ENCODE results near the gene SPR. TPM values are rescaled to one million over a fixed set of nuclear protein-coding genes. Genes with fewer than 3 reads are reported as not detected.

Gene SPR
- total and polyA plus RNA-seq, 4 experiments from 2014 or later: 0.58 TPM; not detected in 3

GRCh38 chr2:72920318-72921087, 33.3 kb downstream of the SPR start:
- Histone ChIP-seq H3K27me3 (ENCODE audit: insufficient read depth, low read length) (peaks cover 72% of the 10 kb centered on the region), H3K4me3 (ENCODE audit: low read length in 2 of 2) (no peak overlapping the region), H3K27ac (ENCODE audit: low read depth, low read length) (no peak overlapping the region), H3K36me3 (ENCODE audit: insufficient read depth, low read length) (no peaks in the 10 kb centered on the region), H3K4me1 (ENCODE audit: insufficient read depth, low read length) (peaks cover 39% of the 10 kb centered on the region), H3K9me3 (ENCODE audit: control insufficient read depth in 1 of 2, low read length in 2 of 2) (no peaks in the 10 kb centered on the region)
- peaks cover 8 to 41% (median 27%) of the 10 kb centered on the region in 4 donors for H3K4me1 Mint-ChIP-seq
- intact Hi-C loops (cut with micrococcal nuclease): no loop called here
- H3K9me3 Mint-ChIP-seq: peaks cover 0 to 5% (median 0%) of the 10 kb centered on the region in 8 donors
- H3K27me3 Mint-ChIP-seq: peaks cover 49 to 56% of the 10 kb centered on the region in 2 donors
- peak overlapping the region in 7 of 8 donors; percentile 38 to 80 (median 63) for H3K4me3 Mint-ChIP-seq
- DNase-seq: peak in 3 of 5 donors; percentile 21 to 25 (median 22)
- ChIA-PET POLR2A (ENCODE audit: partially characterized antibody) (no interaction called here), CTCF (ENCODE audit: partially characterized antibody) (no interaction called here)
- H3K36me3 Mint-ChIP-seq: no peaks in the 10 kb centered on the region
- H3K27ac Mint-ChIP-seq: no peak overlapping the region

- peaks cover 49 to 58% of the 10 kb centered on the region in 2 donors for H3K27me3 Mint-ChIP-seq
- no peak for DNase-seq
- Histone ChIP-seq H3K36me3 (ENCODE audit: insufficient read depth, low read length) (no peaks in the 10 kb centered on the region), H3K27me3 (ENCODE audit: insufficient read depth, low read length) (peaks cover 72% of the 10 kb centered on the region), H3K9me3 (ENCODE audit: control insufficient read depth in 1 of 2, low read length in 2 of 2) (no peaks in the 10 kb centered on the region), H3K27ac (ENCODE audit: low read depth, low read length) (no peak overlapping the region), H3K4me3 (ENCODE audit: low read length in 2 of 2) (no peak overlapping the region), H3K4me1 (ENCODE audit: insufficient read depth, low read length) (peaks cover 34% of the 10 kb centered on the region)
- H3K9me3 Mint-ChIP-seq: peaks cover 0 to 5% (median 0%) of the 10 kb centered on the region in 8 donors
- intact Hi-C loops (cut with micrococcal nuclease): no loop called here
- H3K4me3 Mint-ChIP-seq: no peak overlapping the region
- no peak overlapping the region for H3K27ac Mint-ChIP-seq
- no peaks in the 10 kb centered on the region for H3K36me3 Mint-ChIP-seq
- ChIA-PET CTCF (ENCODE audit: partially characterized antibody) (no interaction called here), POLR2A (ENCODE audit: partially characterized antibody) (no interaction called here)
- H3K4me1 Mint-ChIP-seq: peaks cover 8 to 39% (median 25%) of the 10 kb centered on the region in 4 donors
Measured at GRCh38 chr2:72921088-72921851, 34.1 kb downstream of the SPR start.

- Histone ChIP-seq H3K27me3 (ENCODE audit: insufficient read depth, low read length) (peaks cover 72% of the 10 kb centered on the region), H3K27ac (ENCODE audit: low read depth, low read length) (no peak overlapping the region), H3K36me3 (ENCODE audit: insufficient read depth, low read length) (no peaks in the 10 kb centered on the region), H3K9me3 (ENCODE audit: control insufficient read depth in 1 of 2, low read length in 2 of 2) (no peaks in the 10 kb centered on the region), H3K4me1 (ENCODE audit: insufficient read depth, low read length) (peaks cover 29% of the 10 kb centered on the region), H3K4me3 (ENCODE audit: low read length in 2 of 2) (no peak overlapping the region)
- Mint-ChIP-seq H3K4me3 (peak overlapping the region in 1 of 8 donors; percentile 4), H3K4me1 (peaks cover 7 to 36% (median 23%) of the 10 kb centered on the region in 4 donors), H3K36me3 (no peaks in the 10 kb centered on the region), H3K9me3 (peaks cover 0 to 5% (median 0%) of the 10 kb centered on the region in 8 donors), H3K27me3 (peaks cover 48 to 57% of the 10 kb centered on the region in 2 donors), H3K27ac (no peak overlapping the region)
- POLR2A ChIA-PET (ENCODE audit: partially characterized antibody): no interaction called here
- no peak for DNase-seq
- intact Hi-C loops (cut with micrococcal nuclease): no loop called here
- CTCF ChIA-PET (ENCODE audit: partially characterized antibody): no interaction called here
Measured at GRCh38 chr2:72921853-72922252, 34.6 kb downstream of the SPR start.

- peaks cover 18% of the 10 kb centered on the region for H3K4me1 ChIP-seq (ENCODE audit: insufficient read depth, low read length)
- Mint-ChIP-seq H3K27me3 (peaks cover 42 to 48% of the 10 kb centered on the region in 2 donors), H3K9me3 (peaks cover 0 to 5% (median 0%) of the 10 kb centered on the region in 8 donors), H3K4me3 (peak overlapping the region in 3 of 8 donors; percentile 5 to 64 (median 10)), H3K27ac (no peak overlapping the region), H3K36me3 (no peaks in the 10 kb centered on the region), H3K4me1 (peaks cover 5 to 27% (median 16%) of the 10 kb centered on the region in 4 donors)
- H3K4me3 ChIP-seq (ENCODE audit: low read length in 2 of 2): no peak overlapping the region
- H3K36me3 ChIP-seq (ENCODE audit: insufficient read depth, low read length): no peaks in the 10 kb centered on the region
- peaks cover 61% of the 10 kb centered on the region for H3K27me3 ChIP-seq (ENCODE audit: insufficient read depth, low read length)
- no peaks in the 10 kb centered on the region for H3K9me3 ChIP-seq (ENCODE audit: control insufficient read depth in 1 of 2, low read length in 2 of 2)
- ChIA-PET CTCF (ENCODE audit: partially characterized antibody) (no interaction called here), POLR2A (ENCODE audit: partially characterized antibody) (no interaction called here)
- no peak overlapping the region for H3K27ac ChIP-seq (ENCODE audit: low read depth, low read length)
- intact Hi-C loops (cut with micrococcal nuclease): no loop called here
- no peak for DNase-seq
Measured at GRCh38 chr2:72923833-72924352, 36.7 kb downstream of the SPR start.

GRCh38 chr2:72924353-72925240, 37.4 kb downstream of the SPR start:
- Mint-ChIP-seq H3K27me3 (peaks cover 38 to 42% of the 10 kb centered on the region in 2 donors), H3K27ac (no peak overlapping the region), H3K4me3 (no peak overlapping the region), H3K9me3 (peaks cover 0 to 3% (median 0%) of the 10 kb centered on the region in 8 donors), H3K36me3 (no peaks in the 10 kb centered on the region), H3K4me1 (peaks cover 2 to 22% (median 12%) of the 10 kb centered on the region in 4 donors)
- Histone ChIP-seq H3K36me3 (ENCODE audit: insufficient read depth, low read length) (no peaks in the 10 kb centered on the region), H3K4me3 (ENCODE audit: low read length in 2 of 2) (no peak overlapping the region), H3K9me3 (ENCODE audit: control insufficient read depth in 1 of 2, low read length in 2 of 2) (no peaks in the 10 kb centered on the region), H3K27me3 (ENCODE audit: insufficient read depth, low read length) (peaks cover 56% of the 10 kb centered on the region), H3K27ac (ENCODE audit: low read depth, low read length) (no peak overlapping the region), H3K4me1 (ENCODE audit: insufficient read depth, low read length) (peaks cover 16% of the 10 kb centered on the region)
- ChIA-PET CTCF (ENCODE audit: partially characterized antibody) (no interaction called here), POLR2A (ENCODE audit: partially characterized antibody) (no interaction called here)
- intact Hi-C loops (cut with micrococcal nuclease): no loop called here
- DNase-seq: no peak

GRCh38 chr2:72925328-72925943, 38.2 kb downstream of the SPR start:
- Mint-ChIP-seq H3K36me3 (no peaks in the 10 kb centered on the region), H3K9me3 (peaks cover 0 to 2% (median 0%) of the 10 kb centered on the region in 8 donors), H3K27me3 (peaks cover 36 to 40% of the 10 kb centered on the region in 2 donors), H3K4me3 (peak overlapping the region in 2 of 8 donors; percentile 19 to 41), H3K4me1 (peaks cover 2 to 15% (median 8%) of the 10 kb centered on the region in 4 donors), H3K27ac (no peak overlapping the region)
- DNase-seq: no peak
- no peak overlapping the region for H3K27ac ChIP-seq (ENCODE audit: low read depth, low read length)
- intact Hi-C loops (cut with micrococcal nuclease): no loop called here
- H3K9me3 ChIP-seq (ENCODE audit: control insufficient read depth in 1 of 2, low read length in 2 of 2): no peaks in the 10 kb centered on the region
- POLR2A ChIA-PET (ENCODE audit: partially characterized antibody): interaction anchor here (2.7 kb wide), 1 partner anchor 8 kb away, joined by 7 read pairs; the partner anchor contains the start of gene EMX1
- peaks cover 50% of the 10 kb centered on the region for H3K27me3 ChIP-seq (ENCODE audit: insufficient read depth, low read length)
- no peaks in the 10 kb centered on the region for H3K36me3 ChIP-seq (ENCODE audit: insufficient read depth, low read length)
- H3K4me1 ChIP-seq (ENCODE audit: insufficient read depth, low read length): peaks cover 7% of the 10 kb centered on the region
- no peak overlapping the region for H3K4me3 ChIP-seq (ENCODE audit: low read length in 2 of 2)
- CTCF ChIA-PET (ENCODE audit: partially characterized antibody): no interaction called here

Measured in CD4-positive, alpha-beta memory T cell (primary cell).